Kidney epithelial cell (primary cell): ENCODE results near the gene NPC2. TPM values are rescaled to one million over a fixed set of nuclear protein-coding genes. Genes with fewer than 3 reads are reported as not detected.
A peak's percentile ranks its signal among the peaks of the same experiment; 100 is the strongest.

Source experiments
- DNase-seq: peaks from one replicate; pipeline ENCODE4 v3.0.0-alpha.2; 2010; ENCODE audit warnings: low read depth
- H3K27me3 ChIP-seq: 2 replicates; pipeline ENCODE4 v1.6.0; 2011; ENCODE audit warnings: low read length; ENCODE audit not compliant: control insufficient read depth, insufficient read depth
- H3K36me3 ChIP-seq: 2 replicates; pipeline ENCODE4 v1.5.1; 2011; ENCODE audit warnings: low read length; ENCODE audit not compliant: control insufficient read depth, insufficient read depth
- H3K4me3 ChIP-seq: 2 replicates; pipeline ENCODE4 v1.5.1; 2011; ENCODE audit warnings: low read depth, mild to moderate bottlenecking, control low read depth, low read length
- total RNA-seq: library from RNA; depleted of rRNA; stranded (reverse); fragments of >200 nt; gene quantifications from 2 replicates; pipeline ENCODE4 v1.2.3, GENCODE V29; 2015
- TF ChIP-seq, protein P1 (sequence below): IDR thresholded peaks from 2 replicates; pipeline ENCODE4 v1.5.1; 2011; ENCODE audit warnings: mild to moderate bottlenecking, moderate library complexity, low read length, control low read depth, inconsistent platforms; ENCODE audit not compliant: insufficient read depth, poor library complexity, severe bottlenecking

Gene NPC2
- total RNA-seq, 1 donor from 2014 or later: 415 TPM

DNA sequence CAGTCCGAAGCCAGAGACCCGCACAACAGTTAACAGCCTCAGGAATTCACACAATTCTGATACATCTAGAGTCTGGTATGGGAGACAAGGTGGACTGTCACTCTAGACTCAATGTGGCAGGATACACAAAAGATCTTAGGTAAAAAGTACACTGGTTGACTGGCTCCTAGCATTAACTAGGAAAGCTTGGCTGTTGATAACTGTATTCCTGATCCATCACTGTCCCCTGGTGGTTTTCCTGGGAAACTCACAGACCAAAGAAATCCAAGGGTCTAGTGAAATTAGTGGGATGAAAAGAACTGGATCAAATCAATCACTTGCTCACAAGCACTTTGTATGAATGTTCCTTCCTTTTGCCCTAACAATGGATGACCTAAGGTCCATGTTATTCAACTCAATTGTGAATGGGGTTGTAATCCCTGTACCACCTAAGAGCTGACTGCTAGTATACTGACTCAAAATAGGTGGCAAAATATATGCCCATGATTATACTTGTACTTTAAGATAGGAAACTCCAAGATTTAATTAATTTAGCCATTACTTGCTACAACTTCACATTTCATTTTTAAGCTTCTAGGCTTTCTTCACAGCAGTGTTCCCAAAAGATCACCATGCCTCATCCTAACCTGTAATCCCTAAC lies 14.0 kb downstream of the NPC2 start:
- H3K36me3 ChIP-seq: peaks cover 5% of the 10 kb centered on the region
- H3K4me3 ChIP-seq: no peak overlapping the region
- H3K27me3 ChIP-seq: no peaks in the 10 kb centered on the region
- TF ChIP-seq, protein P1, sequence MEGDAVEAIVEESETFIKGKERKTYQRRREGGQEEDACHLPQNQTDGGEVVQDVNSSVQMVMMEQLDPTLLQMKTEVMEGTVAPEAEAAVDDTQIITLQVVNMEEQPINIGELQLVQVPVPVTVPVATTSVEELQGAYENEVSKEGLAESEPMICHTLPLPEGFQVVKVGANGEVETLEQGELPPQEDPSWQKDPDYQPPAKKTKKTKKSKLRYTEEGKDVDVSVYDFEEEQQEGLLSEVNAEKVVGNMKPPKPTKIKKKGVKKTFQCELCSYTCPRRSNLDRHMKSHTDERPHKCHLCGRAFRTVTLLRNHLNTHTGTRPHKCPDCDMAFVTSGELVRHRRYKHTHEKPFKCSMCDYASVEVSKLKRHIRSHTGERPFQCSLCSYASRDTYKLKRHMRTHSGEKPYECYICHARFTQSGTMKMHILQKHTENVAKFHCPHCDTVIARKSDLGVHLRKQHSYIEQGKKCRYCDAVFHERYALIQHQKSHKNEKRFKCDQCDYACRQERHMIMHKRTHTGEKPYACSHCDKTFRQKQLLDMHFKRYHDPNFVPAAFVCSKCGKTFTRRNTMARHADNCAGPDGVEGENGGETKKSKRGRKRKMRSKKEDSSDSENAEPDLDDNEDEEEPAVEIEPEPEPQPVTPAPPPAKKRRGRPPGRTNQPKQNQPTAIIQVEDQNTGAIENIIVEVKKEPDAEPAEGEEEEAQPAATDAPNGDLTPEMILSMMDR: peak; percentile 83
- no peak for DNase-seq

DNA sequence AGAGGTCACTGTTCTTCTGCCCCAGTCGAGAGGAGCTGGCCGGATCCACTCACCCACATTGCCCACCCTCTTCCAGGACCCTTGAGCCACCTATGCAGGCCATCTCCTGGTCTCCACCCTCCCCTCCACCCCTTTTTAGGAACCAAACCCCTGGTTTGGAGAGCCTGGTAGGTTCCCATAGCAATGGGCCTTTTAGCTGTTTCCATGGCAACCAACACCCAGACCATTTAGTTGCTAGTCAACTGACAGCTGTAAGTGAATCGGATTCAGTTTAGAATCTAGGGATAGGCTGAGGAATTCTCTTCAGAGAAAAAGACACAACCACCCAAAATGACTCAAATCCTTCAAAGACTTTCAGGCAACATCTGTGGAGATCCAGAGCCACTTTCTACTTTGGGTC lies 16.5 kb downstream of the NPC2 start:
- H3K27me3 ChIP-seq: no peaks in the 10 kb centered on the region
- DNase-seq: no peak
- peaks cover 5% of the 10 kb centered on the region for H3K36me3 ChIP-seq
- H3K4me3 ChIP-seq: no peak overlapping the region
- TF ChIP-seq, protein P1: no peak

DNA sequence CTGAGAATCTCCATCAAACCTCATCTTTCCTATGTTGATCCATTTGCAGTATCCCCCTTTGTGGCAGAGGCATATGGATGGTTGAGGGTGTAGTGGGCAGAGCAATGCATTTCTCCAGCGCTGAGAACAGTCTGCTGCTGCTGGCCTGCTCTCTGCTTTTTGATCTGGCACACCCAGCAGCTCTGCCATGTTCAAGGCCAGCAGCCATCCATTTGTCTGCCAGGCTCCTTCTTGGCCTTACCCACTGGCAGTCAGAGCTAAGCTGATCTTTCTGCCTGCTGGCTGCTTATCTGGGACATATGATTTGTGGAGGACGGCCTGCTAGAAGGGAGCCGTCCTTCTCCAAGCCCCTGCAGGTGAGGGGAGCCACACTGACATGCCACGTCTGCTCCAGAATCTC lies 17.0 kb downstream of the NPC2 start:
- Histone ChIP-seq H3K27me3 (no peaks in the 10 kb centered on the region), H3K4me3 (no peak overlapping the region), H3K36me3 (peaks cover 5% of the 10 kb centered on the region)
- no peak for DNase-seq
- TF ChIP-seq, protein P1: no peak

DNA sequence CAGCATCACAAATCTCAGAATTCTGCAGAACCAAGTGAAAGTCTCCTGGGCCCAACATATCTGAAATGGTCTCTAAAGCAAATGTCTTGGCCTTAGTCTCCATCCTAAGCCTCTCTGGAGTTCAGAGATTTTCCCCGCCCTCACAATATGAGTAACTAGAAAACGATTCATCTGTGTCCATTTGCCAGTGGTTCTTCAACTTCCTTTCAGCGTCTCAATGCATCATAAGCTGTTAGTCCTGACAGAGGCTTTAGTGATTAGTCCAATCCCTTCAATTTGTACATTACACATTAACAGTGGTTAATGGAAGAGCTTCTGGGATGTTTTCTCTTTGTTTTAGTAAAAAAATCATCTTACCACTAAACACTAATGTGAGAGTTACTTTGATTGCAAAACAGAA lies 17.4 kb downstream of the NPC2 start:
- H3K4me3 ChIP-seq: no peak overlapping the region
- H3K36me3 ChIP-seq: peaks cover 5% of the 10 kb centered on the region
- no peaks in the 10 kb centered on the region for H3K27me3 ChIP-seq
- peak; percentile 31 for DNase-seq
- TF ChIP-seq, protein P1: no peak

DNA sequence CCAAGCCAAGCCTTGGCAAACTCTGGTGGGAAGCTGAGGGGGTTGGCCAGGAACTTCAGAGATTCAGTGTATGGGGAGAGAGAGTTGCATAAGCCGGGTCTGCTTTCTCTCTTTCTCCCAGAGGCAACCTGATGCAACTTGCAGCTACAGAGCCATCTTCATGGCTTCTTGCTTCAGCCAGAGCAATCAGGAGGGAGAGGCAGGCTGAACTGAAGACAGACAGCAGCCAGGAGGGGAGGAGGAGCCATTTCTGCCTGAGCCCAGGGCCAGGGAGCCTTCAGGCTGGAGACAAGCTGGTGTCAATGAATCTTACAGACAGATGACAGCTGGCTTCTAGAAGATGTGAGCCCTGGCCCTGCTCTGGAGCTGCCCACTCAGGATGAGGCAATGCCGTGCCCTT lies 18.7 kb downstream of the NPC2 start:
- TF ChIP-seq, protein P1: no peak
- no peak for DNase-seq
- no peaks in the 10 kb centered on the region for H3K27me3 ChIP-seq
- no peak overlapping the region for H3K4me3 ChIP-seq
- peaks cover 4% of the 10 kb centered on the region for H3K36me3 ChIP-seq

DNA sequence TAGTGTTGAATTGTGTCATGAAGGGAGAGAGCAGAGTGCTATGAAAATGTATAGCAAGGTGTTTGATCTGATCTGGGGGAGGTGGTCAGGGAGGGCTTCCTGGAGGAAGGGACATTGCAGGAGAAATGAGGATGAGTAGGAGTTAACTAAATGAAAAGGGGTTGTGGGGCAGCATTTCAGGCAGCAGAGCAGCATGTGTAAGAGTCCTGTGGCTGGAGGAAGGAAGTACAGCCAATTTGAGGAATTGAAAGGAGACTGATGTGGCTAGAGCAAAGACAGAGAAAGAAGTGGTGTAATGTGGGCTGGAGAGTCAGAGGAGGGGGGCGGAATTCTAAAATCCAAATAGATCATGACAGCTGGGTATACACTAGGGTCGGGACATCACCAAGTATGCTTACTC lies 20.5 kb downstream of the NPC2 start:
- TF ChIP-seq, protein P1: no peak
- no peak for DNase-seq
- Histone ChIP-seq H3K4me3 (no peak overlapping the region), H3K36me3 (peaks cover 4% of the 10 kb centered on the region), H3K27me3 (no peaks in the 10 kb centered on the region)
